HG03108 (cell line): ENCODE measurements around the gene GATB.

Source experiments
- ATAC-seq: cut with Tn5 transposase; IDR thresholded peaks from one replicate; pipeline ENCODE4 v1.9.1; 2021; ENCODE audit warnings: moderate library complexity; ENCODE audit not compliant: unreplicated experiment

GATB gene

GRCh38 chr4:151786158-151786495 is 25.3 kb upstream of the GATB start:
- no peak for ATAC-seq

GRCh38 chr4:151785484-151786157 is 24.8 kb upstream of the GATB start:
- ATAC-seq = no peak

GRCh38 chr4:151784706-151785105 is 23.9 kb upstream of the GATB start:
- ATAC-seq = no peak

- ATAC-seq = no peak
Measured at GRCh38 chr4:151783867-151784266, 23.1 kb upstream of the GATB start.

GRCh38 chr4:151782296-151782695 is 21.5 kb upstream of the GATB start:
- ATAC-seq = no peak

- no peak for ATAC-seq
Measured at GRCh38 chr4:151781026-151781425, 20.2 kb upstream of the GATB start.

GRCh38 chr4:151777471-151777870 is 16.7 kb upstream of the GATB start:
- ATAC-seq = no peak

GRCh38 chr4:151774324-151774723 is 13.5 kb upstream of the GATB start:
- no peak for ATAC-seq

- ATAC-seq = no peak
Measured at GRCh38 chr4:151772274-151772673, 11.5 kb upstream of the GATB start.

GRCh38 chr4:151771664-151772063 is 10.9 kb upstream of the GATB start:
- ATAC-seq = no peak

- no peak for ATAC-seq
Measured at GRCh38 chr4:151770154-151770553, 9.3 kb upstream of the GATB start.

GRCh38 chr4:151768835-151769234 is 8.0 kb upstream of the GATB start:
- no peak for ATAC-seq

GRCh38 chr4:151766691-151767090 is 5.9 kb upstream of the GATB start:
- ATAC-seq = no peak

- ATAC-seq = no peak
Measured at GRCh38 chr4:151760002-151760401, 805 bp downstream of the GATB start.

GRCh38 chr4:151753056-151753455 is 7.8 kb downstream of the GATB start:
- ATAC-seq = no peak

GRCh38 chr4:151750156-151750555 is 10.7 kb downstream of the GATB start:
- ATAC-seq = no peak

- no peak for ATAC-seq
Measured at GRCh38 chr4:151745481-151746231, 15.2 kb downstream of the GATB start.

GRCh38 chr4:151744614-151745013 is 16.2 kb downstream of the GATB start:
- ATAC-seq = no peak

GRCh38 chr4:151743894-151744293 is 16.9 kb downstream of the GATB start:
- ATAC-seq = no peak

GRCh38 chr4:151743128-151743854 is 17.5 kb downstream of the GATB start:
- no peak for ATAC-seq

- ATAC-seq = no peak
Measured at GRCh38 chr4:151738720-151739517, 21.9 kb downstream of the GATB start.
